SIG-M5 (cell line): ENCODE measurements around the gene UGT1A9.

ENCODE experiments used
- DNase-seq: peaks from one replicate; lab custom pipeline; 2025; lab: John Stamatoyannopoulos, UW

The UGT1A9 gene

DNA sequence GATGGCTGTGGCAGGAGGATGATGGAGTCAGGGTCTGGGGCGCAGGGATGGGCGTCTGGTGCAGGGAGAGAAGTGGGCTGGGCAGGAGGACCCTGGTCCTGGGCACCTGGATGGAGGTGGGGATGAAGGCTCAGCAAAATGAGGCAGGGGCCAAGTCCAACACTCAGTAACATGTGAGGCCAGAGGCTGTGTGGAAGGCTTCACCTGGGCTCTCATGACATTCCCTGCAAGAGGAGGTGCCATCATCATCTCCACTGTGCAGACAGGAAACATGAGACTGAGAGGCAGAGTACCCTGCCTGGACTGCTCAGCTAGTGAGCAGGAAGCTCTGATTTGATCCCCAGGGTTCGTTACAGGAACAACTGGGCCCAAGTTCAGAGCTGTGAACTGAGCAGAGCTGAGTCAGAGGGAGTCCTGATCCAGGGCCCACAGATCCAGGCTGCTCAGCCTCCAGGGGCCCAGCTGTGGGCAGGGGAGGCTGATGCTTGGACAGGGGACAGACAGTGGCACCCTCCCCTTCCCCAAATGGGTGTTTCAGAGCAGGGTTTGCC lies 145.7 kb downstream of the UGT1A9 start:
- DNase-seq: no peak

DNA sequence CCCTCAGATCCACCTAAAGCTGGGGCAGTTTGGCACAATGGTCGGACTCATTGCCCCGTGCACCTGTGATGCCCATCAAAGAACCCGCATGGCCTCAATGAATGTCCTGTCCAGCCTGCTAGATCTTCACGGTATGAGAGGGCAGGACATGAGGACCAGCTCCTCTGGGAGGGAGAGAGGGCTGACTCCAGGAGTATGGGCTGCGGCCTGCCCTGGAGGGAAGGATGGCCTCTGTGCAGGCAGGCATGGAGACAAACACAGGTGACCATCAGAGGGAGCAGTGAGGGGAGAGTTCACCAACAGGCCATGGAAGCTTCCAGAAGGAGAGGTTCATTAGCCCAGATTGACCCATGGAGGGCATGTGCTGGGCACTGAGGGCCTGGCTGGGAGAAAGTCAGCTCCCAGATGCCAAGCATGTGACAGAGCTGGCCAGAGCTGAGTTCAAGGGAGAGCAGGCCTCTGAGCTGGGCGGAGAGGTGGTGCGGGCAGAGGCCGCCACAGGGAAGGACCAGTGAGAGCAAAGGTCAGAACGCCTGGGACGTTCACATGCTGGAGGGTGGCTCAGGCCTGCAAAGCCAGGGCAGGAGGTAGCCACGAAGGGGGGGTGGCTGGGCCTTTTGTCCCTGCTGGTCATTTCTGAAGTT lies 146.4 kb downstream of the UGT1A9 start:
- no peak for DNase-seq

DNA sequence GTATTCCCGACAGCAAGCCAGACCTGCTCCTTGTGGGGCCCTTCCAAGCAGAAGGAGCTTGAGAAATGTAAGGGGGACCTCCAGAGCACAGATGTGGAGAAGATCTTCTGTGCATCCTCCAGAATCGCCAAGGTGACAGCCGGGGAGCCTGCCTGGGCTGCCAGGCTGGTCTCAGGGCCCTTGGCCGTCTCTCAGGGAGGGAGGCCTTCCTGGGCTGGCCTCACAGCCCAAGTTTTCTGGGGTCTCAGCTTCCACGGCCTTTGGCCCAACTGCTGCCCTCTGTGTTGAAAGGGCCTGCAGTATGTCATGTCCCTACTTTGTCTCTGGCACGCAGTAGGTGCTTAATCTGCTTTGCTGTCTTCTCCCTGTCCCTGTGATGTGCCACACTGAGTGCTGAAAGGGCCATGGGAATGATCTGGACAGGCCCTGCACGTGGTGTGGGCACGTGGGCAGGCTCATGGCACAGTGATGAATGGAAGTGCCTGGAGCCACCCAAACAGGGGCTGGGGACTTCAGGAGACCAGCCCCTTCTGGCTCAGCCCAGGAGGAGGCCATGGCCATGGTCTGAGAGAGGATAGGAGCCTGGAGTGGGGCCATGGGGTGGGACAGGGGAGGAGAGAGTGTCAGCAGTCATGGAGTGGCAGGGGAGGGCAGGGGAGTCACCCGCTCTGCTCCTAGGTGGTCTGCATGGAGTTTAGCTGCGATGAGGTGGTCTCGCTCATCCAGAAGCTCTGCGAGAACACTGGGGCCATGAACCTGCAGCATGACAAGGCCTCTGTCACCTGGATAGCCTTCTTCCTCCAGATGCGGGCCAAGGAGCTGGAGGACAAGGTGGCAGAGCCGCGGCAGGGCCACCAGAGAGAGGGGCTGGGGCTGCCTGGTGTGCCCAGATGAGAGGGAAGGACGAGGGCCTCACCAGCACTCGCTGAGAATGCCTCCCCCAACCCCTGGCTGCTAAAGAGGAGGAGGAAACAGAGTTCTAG lies 147.2 kb downstream of the UGT1A9 start:
- no peak for DNase-seq

DNA sequence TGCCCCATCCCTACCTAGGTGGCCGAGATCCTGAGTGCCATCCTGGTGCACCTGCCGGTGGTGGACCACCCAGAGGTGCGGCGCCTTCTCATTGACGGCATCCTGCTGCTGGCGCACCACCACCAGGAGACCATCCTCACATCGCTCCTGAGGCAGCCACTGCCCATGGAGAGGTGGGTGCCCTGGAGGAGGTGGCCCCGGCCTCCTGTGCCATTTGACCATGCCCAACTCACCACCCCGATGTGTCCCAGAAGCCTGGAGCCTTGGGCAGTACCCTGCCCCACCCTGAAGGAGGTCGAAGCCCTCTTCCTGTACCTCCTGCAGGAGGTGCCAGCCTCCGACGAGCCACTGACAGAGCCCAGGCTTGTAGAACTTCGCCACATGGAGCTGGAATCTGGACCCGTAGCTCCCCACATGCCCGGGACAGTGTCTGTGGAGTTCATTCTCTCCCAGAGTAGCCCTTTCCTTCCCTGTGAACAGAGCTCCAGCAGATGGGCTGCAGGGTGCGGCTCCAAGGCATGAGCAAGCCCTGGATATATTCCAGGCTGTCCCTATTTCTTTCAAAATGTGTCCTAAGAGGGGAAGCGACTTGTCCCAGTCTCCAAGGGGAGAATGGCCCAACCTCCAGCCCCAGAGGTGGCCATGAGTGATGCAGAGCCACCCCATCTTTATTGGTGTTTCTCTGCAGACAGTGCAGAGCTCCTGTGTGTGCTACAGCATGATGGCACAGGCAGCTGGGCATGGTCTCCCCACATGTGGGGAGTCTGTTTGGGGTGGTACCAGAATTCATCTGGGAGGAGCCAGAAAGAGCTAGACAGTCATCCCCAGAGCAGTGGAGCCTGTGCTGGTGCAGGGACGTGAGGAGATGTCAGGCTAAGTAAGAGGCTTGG lies 148.4 kb downstream of the UGT1A9 start:
- DNase-seq: no peak

DNA sequence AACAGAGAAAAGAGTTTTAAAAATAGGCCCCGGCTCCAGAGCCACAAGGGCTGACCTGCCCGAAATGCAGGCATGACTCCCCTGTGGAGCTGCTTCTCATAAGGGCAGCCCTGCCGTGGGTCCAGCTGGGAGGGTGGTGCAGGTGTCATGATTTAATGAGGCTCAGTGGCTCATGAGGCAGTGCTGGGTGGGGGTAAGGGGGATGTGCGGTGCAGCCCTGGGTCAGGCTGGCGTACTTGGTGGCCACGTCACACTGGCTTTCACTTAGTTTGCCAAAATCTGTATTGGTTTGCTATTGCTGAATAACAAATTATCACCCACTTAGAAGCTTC lies 149.0 kb downstream of the UGT1A9 start:
- no peak for DNase-seq

DNA sequence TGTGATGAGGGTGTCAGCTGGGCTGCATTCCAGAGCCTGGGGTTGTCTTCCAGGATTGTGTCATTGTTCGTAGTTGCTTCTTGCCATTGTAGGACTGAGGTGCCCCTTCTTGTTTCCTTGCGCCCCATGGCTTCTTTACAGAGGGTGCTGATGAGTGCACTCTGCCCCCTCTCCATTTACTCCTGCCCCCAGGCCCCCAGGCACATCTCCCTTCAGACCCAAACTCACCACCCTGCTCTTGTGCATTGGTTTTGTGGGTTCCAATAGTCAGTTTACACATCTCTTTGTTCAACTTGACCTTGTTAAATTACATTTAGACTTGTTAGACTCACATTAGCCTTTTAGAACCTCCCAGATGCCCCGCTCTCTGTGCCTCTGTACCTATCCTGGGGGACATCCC lies 149.5 kb downstream of the UGT1A9 start:
- DNase-seq: no peak

DNA sequence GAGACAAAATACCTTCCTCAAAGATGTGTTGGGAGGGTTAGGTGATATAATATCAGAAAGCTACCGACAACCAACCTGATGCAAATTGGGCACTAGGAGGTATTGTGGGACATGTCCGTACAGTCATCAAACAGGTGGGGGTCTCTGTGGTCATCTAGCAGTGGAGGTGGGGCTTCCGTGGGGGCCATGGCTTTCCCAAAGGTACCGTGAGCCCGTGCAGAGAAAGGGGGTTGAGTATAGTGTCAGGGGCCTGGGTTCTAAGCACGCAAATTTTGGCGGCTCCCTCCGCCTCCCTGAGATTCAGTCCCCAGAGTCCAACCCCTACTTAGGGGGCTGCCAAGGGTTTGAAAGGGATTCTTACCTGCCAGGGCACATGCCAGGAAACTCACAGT lies 150.0 kb downstream of the UGT1A9 start:
- no peak for DNase-seq

DNA sequence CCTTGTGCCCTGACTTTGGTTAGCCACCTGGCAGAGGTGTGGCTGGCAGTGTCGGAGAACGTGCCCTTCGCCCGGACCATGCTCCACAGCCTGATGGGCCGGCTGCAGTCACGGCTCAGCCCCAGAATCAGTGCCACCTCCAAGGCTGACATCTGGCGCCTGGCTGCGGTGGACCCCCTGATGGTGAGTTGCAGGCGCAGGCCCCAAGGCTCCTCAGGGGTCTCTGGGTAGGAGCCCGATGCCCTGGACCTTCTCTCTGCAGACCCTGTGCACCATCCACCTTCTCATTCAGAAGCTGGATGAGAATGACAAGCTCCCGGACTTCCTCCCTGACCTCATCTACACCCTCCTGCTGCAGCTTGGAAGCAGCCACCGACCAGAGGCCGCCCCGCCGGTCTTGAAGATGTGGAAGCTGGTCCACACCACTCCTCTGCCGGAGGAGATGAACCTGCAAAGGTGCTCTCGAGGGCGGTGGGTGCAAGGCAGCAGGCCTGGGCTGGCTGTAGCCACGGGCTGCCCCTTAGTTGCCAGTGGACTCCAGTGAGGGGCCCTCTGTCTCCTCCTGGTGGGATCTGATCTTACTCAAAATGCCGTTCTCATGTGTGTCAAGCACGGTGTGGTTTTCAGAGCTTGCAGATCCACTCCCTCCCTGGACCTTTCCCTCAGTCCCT lies 150.5 kb downstream of the UGT1A9 start:
- DNase-seq: no peak
